K562 (cell line): ENCODE data around the gene CSMD2. TPM values are rescaled to one million over a fixed set of nuclear protein-coding genes. Genes with fewer than 3 reads are reported as not detected.

Source experiments
- ATAC-seq: fragments of 200-7000 bp; cut with Tn5 transposase; 3 replicates; pipeline ENCODE4 v1.9.1; 2020; ENCODE audit warnings: moderate library complexity
- BruUV-seq: library from RNA; stranded (reverse); fragments of 400-500 nt; replicated peaks from 2 replicates; lab custom pipeline; 2021; lab: Mats Ljungman, UMichigan
- CTCF ChIA-PET: fragments of 300-600 bp; formaldehyde crosslinking; extraction: SDS; loops from one replicate; lab custom pipeline; 2021; ENCODE audit warnings: low intra/inter-chr PET ratio; lab: Yijun Ruan, JAX
- POLR2A ChIA-PET: fragments of 300-600, 350-650 bp; sonication (Branson Sonifier 250); formaldehyde crosslinking; extraction: SDS; loops from one replicate; lab custom pipeline; 2021; ENCODE audit warnings: antibody characterized with exemption, inconsistent platforms; lab: Yijun Ruan, JAX
- DNase-seq, 4 experiments: peaks; one replicate each; pipeline versions ENCODE4 v3.0.0 to v3.0.0-alpha.2; 2011 to 2018; ENCODE audit warnings: low spot score in 3 of 4, mixed read lengths in 3 of 4; ENCODE audit errors: extremely low read depth in 1 of 4
- FAIRE-seq: peaks from 2 replicates; lab custom pipeline; 2011; peaks lifted over from hg19 to GRCh38; lab: Jason Lieb, UNC
- H2AFZ ChIP-seq: 2 replicates; pipeline ENCODE4 v1.6.0; 2011; ENCODE audit warnings: low read depth, low read length, control low read depth, inconsistent platforms
- H3K27ac ChIP-seq: fragments of 200-600 bp; 3 replicates; pipeline ENCODE4 v1.8.0; 2011; ENCODE audit warnings: low read depth, mild to moderate bottlenecking, control low read depth, inconsistent platforms, low read length, moderate library complexity, mixed read lengths; ENCODE audit errors: extremely low read depth
- H3K27me3 ChIP-seq, 2 experiments: fragments of 300-600 bp in 1 of 2; 2 replicates in 1 of 2; 3 replicates in 1 of 2; pipeline versions ENCODE4 v1.6.0 to v1.8.0; 2011; ENCODE audit warnings: inconsistent platforms in 2 of 2, low read length in 2 of 2, mild to moderate bottlenecking in 1 of 2, mixed read lengths in 1 of 2, moderate library complexity in 1 of 2; ENCODE audit not compliant: control insufficient read depth in 2 of 2, insufficient read depth in 2 of 2
- H3K36me3 ChIP-seq: fragments of 300-600 bp; 3 replicates; pipeline ENCODE4 v1.8.0; 2011; ENCODE audit warnings: mild to moderate bottlenecking, low read length, inconsistent platforms; ENCODE audit not compliant: control insufficient read depth, insufficient read depth
- H3K4me1 ChIP-seq, 2 experiments: fragments of 200-600 bp in 1 of 2; replicated peaks in 1 of 2; 2 replicates in 1 of 2; 3 replicates in 1 of 2; pipeline versions ENCODE4 v1.5.1 to v1.8.0; 2011; ENCODE audit warnings: inconsistent platforms in 2 of 2, low read length in 2 of 2, mild to moderate bottlenecking in 1 of 2, mixed read lengths in 1 of 2, moderate library complexity in 1 of 2; ENCODE audit not compliant: control insufficient read depth in 2 of 2, insufficient read depth in 2 of 2
- H3K4me2 ChIP-seq: 2 replicates; pipeline ENCODE4 v1.6.1; 2011; ENCODE audit warnings: low read length, control low read depth, inconsistent platforms, mixed read lengths; ENCODE audit not compliant: insufficient read depth
- H3K4me3 ChIP-seq: fragments of 200-600 bp; sonication (generic), shearing (Covaris generic); 2 replicates; pipeline ENCODE4 v1.5.1; 2016; ENCODE audit warnings: control low read depth, inconsistent platforms
- H3K79me2 ChIP-seq: fragments of 200-600 bp; 3 replicates; pipeline ENCODE4 v1.8.0; 2011; ENCODE audit warnings: low read length, inconsistent platforms; ENCODE audit not compliant: control insufficient read depth, insufficient read depth
- H3K9ac ChIP-seq, 2 experiments: 2 replicates each; pipeline versions ENCODE4 v1.6.0 to v1.6.1; 2011; ENCODE audit warnings: low read depth in 2 of 2, low read length in 2 of 2, control low read depth in 1 of 2, inconsistent platforms in 1 of 2, mild to moderate bottlenecking in 1 of 2, mixed read lengths in 1 of 2; ENCODE audit not compliant: insufficient read depth in 1 of 2
- H3K9me1 ChIP-seq: one replicate; pipeline ENCODE4 v1.6.0; 2011; ENCODE audit warnings: inconsistent platforms, mild to moderate bottlenecking, low read length, moderate library complexity; ENCODE audit not compliant: control insufficient read depth, insufficient read depth
- H3K9me3 ChIP-seq: replicated peaks from 2 replicates; pipeline ENCODE4 v1.5.1; 2011; ENCODE audit warnings: low read depth, low read length, inconsistent platforms; ENCODE audit not compliant: control insufficient read depth, insufficient read depth
- H4K20me1 ChIP-seq: replicated peaks from 2 replicates; pipeline ENCODE4 v1.6.1; 2011; ENCODE audit warnings: low read length, inconsistent platforms, mixed read lengths; ENCODE audit not compliant: control insufficient read depth, insufficient read depth
- CBX2 ChIP-seq: fragments of 200-600 bp; sonication (generic); IDR thresholded peaks from one replicate; pipeline ENCODE4 v1.6.1; 2012; ENCODE audit warnings: mild to moderate bottlenecking, low read length, inconsistent platforms; ENCODE audit not compliant: insufficient read depth, poor library complexity, severe bottlenecking
- HMGN3 ChIP-seq: IDR thresholded peaks from 2 replicates; pipeline ENCODE4 v1.6.1; 2011; ENCODE audit warnings: borderline replicate concordance, low read depth, mild to moderate bottlenecking, mixed read lengths, low read length; ENCODE audit not compliant: insufficient read length; ENCODE audit errors: extremely low read depth
- LARP7 ChIP-seq: fragments of 450-650 bp; IDR thresholded peaks from 2 replicates; pipeline ENCODE4 v1.6.1; 2016
- NFIX ChIP-seq: fragments of 250-450 bp; sonication (Bioruptor Pico); IDR thresholded peaks from 2 replicates; pipeline ENCODE4 v1.4.0; 2020; ENCODE audit warnings: low read depth, mild to moderate bottlenecking, moderate library complexity
- NUFIP1 ChIP-seq: fragments of 450-650 bp; IDR thresholded peaks from 2 replicates; pipeline ENCODE4 v1.6.1; 2018; ENCODE audit not compliant: partially characterized antibody
- PBX2 ChIP-seq, 2 experiments: IDR thresholded peaks in 1 of 2; conservative IDR thresholded peaks in 1 of 2; 2 replicates each; pipeline ENCODE4 v1.6.1; 2016; ENCODE audit warnings: low read depth in 2 of 2, mild to moderate bottlenecking in 1 of 2, missing compliant biosample characterization in 1 of 2, missing genetic modification characterization in 1 of 2, moderate library complexity in 1 of 2
- SMAD2 ChIP-seq: fragments of 150-350 bp; IDR thresholded peaks from 2 replicates; pipeline ENCODE4 v1.6.1; 2014; ENCODE audit warnings: low read depth, mild to moderate bottlenecking, low read length
- TCF3 ChIP-seq: sonication (generic); formaldehyde crosslinking; IDR thresholded peaks from 2 replicates; pipeline ENCODE4 v1.4.0; 2020; ENCODE audit warnings: mild to moderate bottlenecking, missing genetic modification reagents
- ZNF76 ChIP-seq: fragments of 250-450 bp; sonication (Bioruptor Pico); IDR thresholded peaks from 2 replicates; pipeline ENCODE4 v1.4.0; 2020; ENCODE audit warnings: mild to moderate bottlenecking, moderate library complexity, borderline replicate concordance
- WGBS: fragments of 100-300 bp; shearing (Covaris generic); methylation state at CpG from one replicate; pipeline ENCODE4 v1.1.6; 2016; ENCODE audit warnings: low coverage, mixed read lengths; ENCODE audit not compliant: insufficient coverage; ENCODE audit errors: missing lambda C conversion rate; 5-methylcytosine and 5-hydroxymethylcytosine counted together
- in situ Hi-C: fragments of 300-500 bp; cut with MboI; formaldehyde crosslinking; loops from 4 replicates; pipeline ENCODE4 v1.15.0; 2018; ENCODE audit warnings: inconsistent platforms, mixed read lengths
- intact Hi-C: fragments of 100-400 bp; cut with micrococcal nuclease; formaldehyde crosslinking; loops from 2 replicates; pipeline ENCODE4 v1.14.2; 2022
- polyA plus RNA-seq, 8 experiments: library from polyadenylated mRNA; depleted of rRNA in 4 of 8; stranded (reverse) in 5 of 8; unstranded in 3 of 8; fragments of >200 nt; fragmentation: Nextera tagmentation in 2 of 8; fragmentation: Illumina TruSeq in 1 of 8; extraction: Ambion mirVana in 2 of 8; extraction: Trizol in 1 of 8; gene quantifications; 2 replicates each; pipeline versions ENCODE4 v1.2.1 to v1.2.3, GENCODE V29; 2011 to 2014; ENCODE audit warnings: inconsistent platforms in 1 of 8, missing spikeins in 1 of 8
- total RNA-seq, 7 experiments: library from RNA; depleted of rRNA in 6 of 7; stranded (reverse); fragments of >200 nt in 6 of 7; fragmentation: Illumina TruSeq in 2 of 7; extraction: Trizol in 2 of 7; gene quantifications; 2 replicates each; pipeline versions ENCODE4 v1.2.1 to v1.2.3, GENCODE V29; 2011 to 2021; ENCODE audit warnings: low replicate concordance in 1 of 7
- TF ChIP-seq, protein P1 (sequence below), 2 experiments: IDR thresholded peaks; 2 replicates each; pipeline ENCODE4 v1.6.1; 2011; ENCODE audit warnings: borderline replicate concordance in 1 of 2, control low read depth in 1 of 2, low read depth in 1 of 2, low read length in 1 of 2, mild to moderate bottlenecking in 1 of 2, mixed read lengths in 1 of 2, moderate library complexity in 1 of 2; ENCODE audit not compliant: insufficient read depth in 1 of 2, insufficient read length in 1 of 2, poor library complexity in 1 of 2, severe bottlenecking in 1 of 2; ENCODE audit errors: extremely low read depth in 1 of 2
- TF ChIP-seq, protein P2 (sequence below): sonication (generic); formaldehyde crosslinking; IDR thresholded peaks from 2 replicates; pipeline ENCODE4 v1.8.0; 2022; ENCODE audit warnings: mild to moderate bottlenecking, low read depth, missing genetic modification reagents

The CSMD2 gene
- total and polyA plus RNA-seq, 9 of the 15 experiments (the other 6 are each of a cell fraction or from before 2014, with no cell fraction given), result not detected

DNA sequence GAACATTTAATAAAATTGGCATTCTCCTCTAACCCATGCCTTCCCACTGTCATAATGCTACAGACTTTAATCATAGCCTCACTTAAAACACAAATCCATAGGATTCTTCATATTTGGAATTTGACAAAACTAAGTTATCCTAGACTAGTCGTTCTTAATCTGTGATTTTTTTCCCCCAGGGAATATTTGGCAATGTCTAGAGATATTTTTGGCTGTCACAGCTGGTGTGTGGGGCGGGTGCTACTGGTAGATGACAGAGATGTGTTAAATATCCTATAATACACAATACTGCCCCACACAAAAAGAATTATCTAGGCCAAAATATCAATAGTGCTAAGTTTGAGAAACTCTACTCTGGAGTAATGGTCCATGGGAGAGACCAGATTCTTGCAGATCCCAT lies 396.9 kb downstream of the CSMD2 start (continued):
- TF ChIP-seq PBX2 (CRISPR knock-in tag; IDR thresholded peaks at IDR 0.05; ENCODE audit: low read depth) (no peak), PBX2 (tag; conservative IDR thresholded peaks at IDR 0.05; ENCODE audit: low read depth) (no peak), LARP7 (no peak)

DNA sequence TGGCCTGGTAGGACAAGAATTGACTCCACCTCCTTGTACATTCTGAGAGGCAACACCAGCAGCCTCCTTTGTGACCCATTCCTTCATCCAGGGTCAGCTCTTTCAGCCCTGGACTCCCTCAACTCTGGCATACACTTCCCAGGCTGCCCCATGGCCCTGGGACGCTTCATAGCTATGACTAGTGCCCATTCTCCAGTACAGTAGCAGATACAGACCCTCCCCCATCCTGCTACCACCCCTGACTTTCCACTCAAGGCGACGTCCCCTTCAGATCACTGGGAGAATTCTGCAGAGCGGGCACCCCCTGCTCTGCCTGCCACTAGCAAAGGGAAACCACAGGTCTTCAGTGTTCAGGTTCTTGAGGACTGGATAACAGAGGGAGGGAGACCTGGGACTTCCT lies 400.9 kb downstream of the CSMD2 start:
- DNase-seq (no peak), FAIRE-seq (no peak), ATAC-seq (no peak)
- Histone ChIP-seq H3K4me3 (no peak overlapping the region), H3K27ac (no peak overlapping the region), H3K4me1 (no peaks in the 10 kb centered on the region), H3K9me1 (no peaks in the 10 kb centered on the region), H3K79me2 (no peaks in the 10 kb centered on the region), H3K9ac (no peak overlapping the region), H3K27me3 (no peaks in the 10 kb centered on the region), H3K9me3 (no peaks in the 10 kb centered on the region), H2AFZ (no peak overlapping the region), H3K36me3 (no peaks in the 10 kb centered on the region), H3K4me2 (no peak overlapping the region), H4K20me1 (no peaks in the 10 kb centered on the region)
- 0% methylated on average over 4 of the region's 4 CpGs for WGBS
- no TSS peak for BruUV-seq
- ChIA-PET POLR2A (no interaction called here), CTCF (no interaction called here)
- in situ Hi-C loops, result no loop called here
- intact Hi-C loops, result no loop called here
- TF ChIP-seq HMGN3 (no peak), CBX2 (no peak), NFIX (CRISPR knock-in tag) (no peak), NUFIP1 (no peak), TCF3 (CRISPR knock-in tag) (no peak), SMAD2 (no peak), ZNF76 (CRISPR knock-in tag) (no peak)
- TF ChIP-seq, protein P1, sequence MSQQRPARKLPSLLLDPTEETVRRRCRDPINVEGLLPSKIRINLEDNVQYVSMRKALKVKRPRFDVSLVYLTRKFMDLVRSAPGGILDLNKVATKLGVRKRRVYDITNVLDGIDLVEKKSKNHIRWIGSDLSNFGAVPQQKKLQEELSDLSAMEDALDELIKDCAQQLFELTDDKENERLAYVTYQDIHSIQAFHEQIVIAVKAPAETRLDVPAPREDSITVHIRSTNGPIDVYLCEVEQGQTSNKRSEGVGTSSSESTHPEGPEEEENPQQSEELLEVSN (IDR thresholded peaks at IDR 0.05; ENCODE audit: borderline replicate concordance in 1 of 2, extremely low read depth in 1 of 2, insufficient read depth in 1 of 2, insufficient read length in 1 of 2, low read depth in 1 of 2, low read length in 1 of 2, poor library complexity in 1 of 2, severe bottlenecking in 1 of 2), result no peak
- TF ChIP-seq, protein P2, sequence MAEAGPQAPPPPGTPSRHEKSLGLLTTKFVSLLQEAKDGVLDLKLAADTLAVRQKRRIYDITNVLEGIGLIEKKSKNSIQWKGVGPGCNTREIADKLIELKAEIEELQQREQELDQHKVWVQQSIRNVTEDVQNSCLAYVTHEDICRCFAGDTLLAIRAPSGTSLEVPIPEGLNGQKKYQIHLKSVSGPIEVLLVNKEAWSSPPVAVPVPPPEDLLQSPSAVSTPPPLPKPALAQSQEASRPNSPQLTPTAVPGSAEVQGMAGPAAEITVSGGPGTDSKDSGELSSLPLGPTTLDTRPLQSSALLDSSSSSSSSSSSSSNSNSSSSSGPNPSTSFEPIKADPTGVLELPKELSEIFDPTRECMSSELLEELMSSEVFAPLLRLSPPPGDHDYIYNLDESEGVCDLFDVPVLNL (CRISPR knock-in tag), result no peak
